ENCODE results near the gene SLC38A8.

Gene SLC38A8

GRCh38 chr16:83975590-83976260 lies 66.9 kb downstream of the SLC38A8 start:
- H3K4me3 ChIP-seq (ENCODE audit: low read depth, low read length): no peak overlapping the region
- no peak for TF ChIP-seq CTCF (IDR thresholded peaks at IDR 0.05; ENCODE audit: control insufficient read depth, extremely low read depth, insufficient read depth)
- DNase-seq (ENCODE audit: low read depth): no peak

GRCh38 chr16:83974475-83974874 lies 68.1 kb downstream of the SLC38A8 start:
- no peak for DNase-seq (ENCODE audit: low read depth)
- TF ChIP-seq CTCF (IDR thresholded peaks at IDR 0.05; ENCODE audit: control insufficient read depth, extremely low read depth, insufficient read depth): no peak
- no peak overlapping the region for H3K4me3 ChIP-seq (ENCODE audit: low read depth, low read length)

GRCh38 chr16:83973581-83974385 lies 68.8 kb downstream of the SLC38A8 start:
- no peak overlapping the region for H3K4me3 ChIP-seq (ENCODE audit: low read depth, low read length)
- DNase-seq (ENCODE audit: low read depth): no peak
- TF ChIP-seq CTCF (IDR thresholded peaks at IDR 0.05; ENCODE audit: control insufficient read depth, extremely low read depth, insufficient read depth): no peak

- no peak for TF ChIP-seq CTCF (IDR thresholded peaks at IDR 0.05; ENCODE audit: control insufficient read depth, extremely low read depth, insufficient read depth)
- DNase-seq (ENCODE audit: low read depth): no peak
- H3K4me3 ChIP-seq (ENCODE audit: low read depth, low read length): no peak overlapping the region
Observed at GRCh38 chr16:83973077-83973476, 69.5 kb downstream of the SLC38A8 start.

GRCh38 chr16:83972256-83973008 lies 70.2 kb downstream of the SLC38A8 start:
- DNase-seq (ENCODE audit: low read depth): no peak

More at GRCh38 chr16:83972256-83973008, 70.2 kb downstream of the SLC38A8 start:
- no peak for TF ChIP-seq CTCF (IDR thresholded peaks at IDR 0.05; ENCODE audit: control insufficient read depth, extremely low read depth, insufficient read depth)
- H3K4me3 ChIP-seq (ENCODE audit: low read depth, low read length): no peak overlapping the region
